HUES48 (cell line): Measurements from ENCODE around the gene POLD1.

Experiments
- H3K27ac ChIP-seq: one replicate; pipeline ENCODE4 v1.7.0; 2013; ENCODE audit warnings: low read depth, low read length, inconsistent platforms
- H3K27me3 ChIP-seq: 2 replicates; pipeline ENCODE4 v1.6.1; 2013; ENCODE audit warnings: mild to moderate bottlenecking, low read length; ENCODE audit not compliant: control insufficient read depth, insufficient read depth
- H3K36me3 ChIP-seq: 2 replicates; pipeline ENCODE4 v1.6.1; 2013; ENCODE audit warnings: low read length; ENCODE audit not compliant: control insufficient read depth, insufficient read depth
- H3K4me1 ChIP-seq: 2 replicates; pipeline ENCODE4 v1.6.1; 2013; ENCODE audit warnings: mild to moderate bottlenecking, low read length; ENCODE audit not compliant: control insufficient read depth, insufficient read depth
- H3K4me3 ChIP-seq: 2 replicates; pipeline ENCODE4 v1.5.1; 2013; ENCODE audit warnings: mild to moderate bottlenecking, low read depth, low read length
- H3K9ac ChIP-seq: 2 replicates; pipeline ENCODE4 v1.6.1; 2013; ENCODE audit warnings: mild to moderate bottlenecking, low read depth, low read length, moderate library complexity
- H3K9me3 ChIP-seq: 2 replicates; pipeline ENCODE4 v1.6.1; 2013; ENCODE audit warnings: low read length; ENCODE audit not compliant: control insufficient read depth, insufficient read depth

POLD1 gene

DNA sequence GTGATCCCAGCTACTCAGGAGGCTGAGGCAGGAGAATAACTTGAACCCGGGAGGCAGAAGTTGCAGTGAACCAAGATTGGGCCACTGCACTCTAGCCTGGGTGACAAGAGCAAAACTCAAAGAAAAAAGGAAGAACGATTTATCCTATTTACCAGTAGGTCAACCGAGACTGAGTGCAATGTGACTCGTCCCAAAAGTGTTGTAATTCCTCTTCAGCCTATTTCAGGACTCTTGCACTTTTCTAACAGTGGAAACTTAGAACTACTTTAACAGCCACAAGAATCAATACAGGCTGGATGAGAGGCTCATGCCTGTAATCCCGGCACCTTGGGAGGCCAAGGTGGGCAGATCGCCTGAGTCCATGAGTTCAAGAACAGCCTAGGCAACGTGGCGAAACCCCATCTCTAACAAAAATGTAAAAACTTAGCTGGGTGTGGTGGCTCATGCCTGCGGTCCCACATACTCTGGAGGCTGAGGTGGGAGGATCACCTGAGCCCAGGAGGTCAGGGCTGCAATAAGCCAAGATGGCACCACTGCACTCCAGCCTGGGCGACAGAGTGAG, 12.2 kb upstream of the POLD1 start:
- Histone ChIP-seq H3K9me3 (no peaks in the 10 kb centered on the region), H3K4me3 (no peak overlapping the region), H3K9ac (no peak overlapping the region), H3K4me1 (no peaks in the 10 kb centered on the region), H3K36me3 (no peaks in the 10 kb centered on the region), H3K27ac (no peak overlapping the region), H3K27me3 (no peaks in the 10 kb centered on the region)

DNA sequence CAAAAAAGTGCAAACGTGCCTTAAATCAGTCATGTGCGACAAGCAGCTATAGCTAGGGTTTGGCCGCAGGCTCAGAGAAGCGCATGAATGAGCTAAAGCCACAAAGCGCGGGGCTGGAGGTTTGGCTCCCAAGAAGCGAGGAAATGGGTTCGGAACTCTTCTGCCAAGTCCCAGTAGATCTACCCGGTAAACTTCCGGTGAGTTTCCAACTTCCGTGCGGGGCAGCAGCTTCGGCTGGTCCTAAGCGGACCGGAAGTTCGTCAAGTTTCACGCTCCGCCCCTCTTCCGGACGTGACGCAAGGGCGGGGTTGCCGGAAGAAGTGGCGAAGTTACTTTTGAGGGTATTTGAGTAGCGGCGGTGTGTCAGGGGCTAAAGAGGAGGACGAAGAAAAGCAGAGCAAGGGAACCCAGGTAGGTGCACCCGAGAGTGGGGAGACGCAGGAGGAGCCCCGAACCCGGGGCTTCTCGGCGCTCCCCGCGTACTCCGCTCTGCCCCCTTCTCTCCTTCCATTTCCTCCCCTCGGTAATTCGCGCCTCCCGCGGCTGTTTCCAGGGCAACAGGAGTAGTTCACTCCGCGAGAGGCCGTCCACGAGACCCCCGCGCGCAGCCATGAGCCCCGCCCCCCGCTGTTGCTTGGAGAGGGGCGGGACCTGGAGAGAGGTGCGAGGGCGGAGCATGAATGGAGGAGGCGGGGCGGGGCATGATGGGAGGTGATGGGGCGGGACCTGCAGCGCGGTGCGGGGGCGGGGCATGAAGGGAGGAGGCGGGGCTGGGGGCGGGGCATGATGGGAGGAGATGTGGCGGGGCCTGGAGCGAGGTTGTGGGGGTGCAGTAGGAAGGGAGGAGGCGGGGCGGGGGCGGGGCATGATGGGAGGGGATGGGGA, 7.7 kb upstream of the POLD1 start, which contains the start of gene NR1H2:
Gene NR1H2 (plus strand): TSS at position 292 of the 885 bp plus-strand sequence. CDS start 1,149 bp downstream, outside the sequence.
- Histone ChIP-seq H3K4me3 (peak within 1 kb of the TSS; percentile 96), H3K27ac (peak within 1 kb of the TSS; percentile 99), H3K9me3 (no peaks in the 10 kb centered on the region), H3K27me3 (no peaks in the 10 kb centered on the region), H3K4me1 (no peaks in the 10 kb centered on the region), H3K36me3 (peaks cover 40% of the 10 kb centered on the region), H3K9ac (peak within 1 kb of the TSS; percentile 96)

DNA sequence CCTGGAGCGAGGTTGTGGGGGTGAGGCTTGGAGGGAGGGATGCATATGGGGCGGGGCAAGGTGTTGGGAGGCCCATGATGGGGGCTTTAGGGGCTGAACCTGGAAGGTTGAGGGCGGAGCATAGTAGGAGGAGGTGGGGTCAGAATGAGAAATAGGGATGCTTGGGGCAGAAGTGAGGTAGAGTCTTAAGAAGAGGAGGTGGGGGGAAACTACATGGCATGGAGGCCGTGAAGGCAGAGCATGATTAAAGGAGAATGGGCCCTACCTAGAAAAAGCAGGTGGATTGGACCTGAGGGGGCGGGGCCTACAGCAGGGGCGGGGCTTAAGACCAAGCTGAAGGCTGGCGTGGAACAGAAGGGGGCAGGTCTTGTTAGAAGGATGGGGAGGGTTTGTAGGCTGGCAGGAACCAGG, 7.1 kb upstream of the POLD1 start:
- peak overlapping the region; percentile 52 for H3K4me3 ChIP-seq

DNA sequence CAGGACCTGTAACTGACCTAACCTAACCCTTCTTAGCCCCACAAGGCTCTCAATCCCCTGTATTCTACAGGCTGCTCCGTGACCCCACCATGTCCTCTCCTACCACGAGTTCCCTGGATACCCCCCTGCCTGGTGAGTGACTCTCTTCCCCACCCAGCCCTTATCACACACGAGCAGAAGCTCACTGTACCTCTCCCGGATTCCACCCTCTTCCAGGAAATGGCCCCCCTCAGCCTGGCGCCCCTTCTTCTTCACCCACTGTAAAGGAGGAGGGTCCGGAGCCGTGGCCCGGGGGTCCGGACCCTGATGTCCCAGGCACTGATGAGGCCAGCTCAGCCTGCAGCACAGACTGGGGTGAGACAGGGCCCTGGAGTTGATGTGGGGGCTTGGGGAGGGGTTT, 6.6 kb upstream of the POLD1 start:
- Histone ChIP-seq H3K9ac (no peak overlapping the region), H3K27ac (no peak overlapping the region), H3K4me3 (peak overlapping the region; percentile 52; the same call in 1 of the 2 replicates), H3K27me3 (no peaks in the 10 kb centered on the region), H3K4me1 (no peaks in the 10 kb centered on the region), H3K36me3 (peaks cover 51% of the 10 kb centered on the region), H3K9me3 (no peaks in the 10 kb centered on the region)

More for the DNA sequence above, 7.1 kb upstream of the POLD1 start:
- H3K4me1 ChIP-seq = no peaks in the 10 kb centered on the region
- H3K27me3 ChIP-seq = no peaks in the 10 kb centered on the region
- H3K36me3 ChIP-seq = peaks cover 47% of the 10 kb centered on the region
- no peak overlapping the region for H3K27ac ChIP-seq
- H3K9me3 ChIP-seq = no peaks in the 10 kb centered on the region
- no peak overlapping the region for H3K9ac ChIP-seq

DNA sequence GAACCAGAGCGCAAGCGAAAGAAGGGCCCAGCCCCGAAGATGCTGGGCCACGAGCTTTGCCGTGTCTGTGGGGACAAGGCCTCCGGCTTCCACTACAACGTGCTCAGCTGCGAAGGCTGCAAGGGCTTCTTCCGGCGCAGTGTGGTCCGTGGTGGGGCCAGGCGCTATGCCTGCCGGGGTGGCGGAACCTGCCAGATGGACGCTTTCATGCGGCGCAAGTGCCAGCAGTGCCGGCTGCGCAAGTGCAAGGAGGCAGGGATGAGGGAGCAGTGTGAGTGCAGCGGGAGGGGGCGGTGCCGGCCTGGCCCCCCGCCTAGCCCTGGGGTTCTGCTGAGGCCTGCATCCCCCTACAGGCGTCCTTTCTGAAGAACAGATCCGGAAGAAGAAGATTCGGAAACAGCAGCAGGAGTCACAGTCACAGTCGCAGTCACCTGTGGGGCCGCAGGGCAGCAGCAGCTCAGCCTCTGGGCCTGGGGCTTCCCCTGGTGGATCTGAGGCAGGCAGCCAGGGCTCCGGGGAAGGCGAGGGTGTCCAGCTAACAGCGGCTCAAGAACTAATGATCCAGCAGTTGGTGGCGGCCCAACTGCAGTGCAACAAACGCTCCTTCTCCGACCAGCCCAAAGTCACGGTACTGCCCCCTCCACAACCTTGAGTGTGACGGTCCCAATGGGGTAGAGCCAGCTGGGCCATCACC, 5.8 kb upstream of the POLD1 start:
- Histone ChIP-seq H3K4me3 (no peak overlapping the region), H3K4me1 (peaks cover 3% of the 10 kb centered on the region), H3K9me3 (no peaks in the 10 kb centered on the region), H3K27me3 (no peaks in the 10 kb centered on the region), H3K36me3 (peaks cover 52% of the 10 kb centered on the region), H3K9ac (no peak overlapping the region), H3K27ac (no peak overlapping the region)

DNA sequence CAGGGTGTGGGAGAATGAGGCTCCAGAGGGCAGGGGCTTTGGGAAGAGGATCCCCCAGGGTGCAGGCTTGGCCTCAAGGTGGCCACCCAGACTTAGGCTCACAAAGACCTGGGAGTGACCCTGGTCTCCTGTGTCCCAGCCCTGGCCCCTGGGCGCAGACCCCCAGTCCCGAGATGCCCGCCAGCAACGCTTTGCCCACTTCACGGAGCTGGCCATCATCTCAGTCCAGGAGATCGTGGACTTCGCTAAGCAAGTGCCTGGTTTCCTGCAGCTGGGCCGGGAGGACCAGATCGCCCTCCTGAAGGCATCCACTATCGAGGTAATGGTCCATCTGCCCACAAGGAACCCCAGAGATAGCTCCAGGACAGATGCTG, 5.3 kb upstream of the POLD1 start:
- H3K9me3 ChIP-seq = no peaks in the 10 kb centered on the region
- H3K27ac ChIP-seq = no peak overlapping the region
- H3K36me3 ChIP-seq = peaks cover 52% of the 10 kb centered on the region
- H3K4me1 ChIP-seq = peaks cover 6% of the 10 kb centered on the region
- H3K27me3 ChIP-seq = no peaks in the 10 kb centered on the region
- H3K9ac ChIP-seq = no peak overlapping the region
- H3K4me3 ChIP-seq = no peak overlapping the region

DNA sequence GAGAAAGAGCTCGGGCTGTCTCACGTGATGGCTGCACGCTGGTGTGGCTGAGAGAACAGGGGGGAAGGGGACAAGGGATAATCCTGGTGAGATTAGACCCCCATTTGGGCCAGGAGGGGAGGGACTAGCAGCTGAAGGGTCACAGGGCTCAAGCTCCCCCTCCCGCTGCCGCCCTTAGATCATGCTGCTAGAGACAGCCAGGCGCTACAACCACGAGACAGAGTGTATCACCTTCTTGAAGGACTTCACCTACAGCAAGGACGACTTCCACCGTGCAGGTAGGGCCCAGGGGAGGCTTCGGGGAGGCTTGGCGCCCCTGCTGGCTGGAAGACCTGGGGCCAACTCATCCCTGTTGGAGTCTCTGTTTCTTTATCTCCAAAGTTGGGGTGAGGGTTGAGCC, 4.5 kb upstream of the POLD1 start:
- Histone ChIP-seq H3K4me3 (no peak overlapping the region), H3K9ac (no peak overlapping the region), H3K4me1 (peaks cover 6% of the 10 kb centered on the region), H3K27me3 (no peaks in the 10 kb centered on the region), H3K27ac (no peak overlapping the region), H3K36me3 (peaks cover 52% of the 10 kb centered on the region), H3K9me3 (no peaks in the 10 kb centered on the region)

DNA sequence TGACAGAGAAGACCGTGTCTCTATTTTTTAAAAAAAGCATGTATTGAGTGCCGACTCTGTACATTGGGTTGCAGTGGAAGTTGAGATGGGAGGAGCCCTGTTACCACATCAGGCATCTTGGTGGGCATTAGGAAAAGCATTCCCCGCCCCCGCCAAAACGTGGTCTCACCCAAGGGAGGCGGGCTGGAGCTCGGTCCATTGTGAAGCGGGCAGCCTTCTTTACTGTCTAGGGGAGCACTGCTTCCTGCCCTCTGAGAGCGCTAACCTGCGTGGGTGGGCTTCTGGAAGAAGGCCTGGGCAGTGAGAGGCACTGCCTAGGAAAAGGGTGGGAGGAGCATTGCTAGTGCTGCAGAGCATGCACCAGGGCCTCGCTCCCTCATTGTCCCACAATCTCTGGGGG, 4.0 kb upstream of the POLD1 start:
- no peaks in the 10 kb centered on the region for H3K27me3 ChIP-seq
- H3K27ac ChIP-seq = no peak overlapping the region
- no peaks in the 10 kb centered on the region for H3K9me3 ChIP-seq
- no peak overlapping the region for H3K9ac ChIP-seq
- H3K4me1 ChIP-seq = peaks cover 6% of the 10 kb centered on the region
- peaks cover 52% of the 10 kb centered on the region for H3K36me3 ChIP-seq
- no peak overlapping the region for H3K4me3 ChIP-seq

DNA sequence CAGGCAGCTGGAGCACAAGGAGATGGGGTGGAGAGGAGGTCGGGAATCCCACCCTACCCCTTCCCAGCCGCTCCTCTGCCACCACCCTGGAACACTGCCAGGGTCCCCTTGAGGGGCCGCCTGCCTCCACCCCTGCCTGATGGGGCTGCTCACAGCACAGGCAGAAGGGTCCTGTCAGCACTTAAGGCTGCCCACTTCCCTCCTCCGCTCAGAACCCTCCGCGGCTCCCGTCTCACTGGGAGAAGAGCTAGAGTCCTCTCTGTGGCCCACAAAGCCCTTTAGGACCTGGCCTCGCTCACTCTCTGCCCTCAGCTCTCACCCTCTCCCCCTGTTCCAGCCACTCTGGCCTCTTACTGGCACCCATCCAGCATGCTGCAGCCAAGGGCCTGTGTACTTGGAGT, 3.4 kb upstream of the POLD1 start:
- no peaks in the 10 kb centered on the region for H3K9me3 ChIP-seq
- H3K9ac ChIP-seq = no peak overlapping the region
- peaks cover 52% of the 10 kb centered on the region for H3K36me3 ChIP-seq
- H3K27ac ChIP-seq = no peak overlapping the region
- H3K4me3 ChIP-seq = no peak overlapping the region
- peaks cover 6% of the 10 kb centered on the region for H3K4me1 ChIP-seq
- no peaks in the 10 kb centered on the region for H3K27me3 ChIP-seq

DNA sequence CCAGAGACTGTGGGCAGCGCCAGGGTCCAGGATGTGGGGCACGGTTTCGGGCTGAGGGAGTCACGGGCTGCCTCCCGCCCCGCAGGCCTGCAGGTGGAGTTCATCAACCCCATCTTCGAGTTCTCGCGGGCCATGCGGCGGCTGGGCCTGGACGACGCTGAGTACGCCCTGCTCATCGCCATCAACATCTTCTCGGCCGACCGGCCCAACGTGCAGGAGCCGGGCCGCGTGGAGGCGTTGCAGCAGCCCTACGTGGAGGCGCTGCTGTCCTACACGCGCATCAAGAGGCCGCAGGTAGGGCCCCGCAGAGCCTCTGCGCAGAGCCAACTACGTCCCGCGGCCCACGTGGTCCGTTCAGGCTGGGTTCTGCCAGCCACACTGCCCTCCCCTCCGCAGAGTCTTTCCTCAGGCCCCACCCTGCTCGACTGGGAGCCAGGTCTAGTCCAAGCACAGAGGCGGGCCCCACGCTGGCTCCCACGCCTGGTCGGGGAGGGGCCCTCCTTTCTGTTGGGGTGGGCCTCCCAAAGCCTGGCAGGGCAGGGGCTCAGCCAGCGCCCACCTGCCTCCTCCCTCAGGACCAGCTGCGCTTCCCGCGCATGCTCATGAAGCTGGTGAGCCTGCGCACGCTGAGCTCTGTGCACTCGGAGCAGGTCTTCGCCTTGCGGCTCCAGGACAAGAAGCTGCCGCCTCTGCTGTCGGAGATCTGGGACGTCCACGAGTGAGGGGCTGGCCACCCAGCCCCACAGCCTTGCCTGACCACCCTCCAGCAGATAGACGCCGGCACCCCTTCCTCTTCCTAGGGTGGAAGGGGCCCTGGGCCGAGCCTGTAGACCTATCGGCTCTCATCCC, 2.0 kb upstream of the POLD1 start:
- no peak overlapping the region for H3K27ac ChIP-seq
- H3K9me3 ChIP-seq = no peaks in the 10 kb centered on the region
- no peaks in the 10 kb centered on the region for H3K27me3 ChIP-seq
- H3K36me3 ChIP-seq = peaks cover 61% of the 10 kb centered on the region
- H3K9ac ChIP-seq = no peak overlapping the region
- peaks cover 6% of the 10 kb centered on the region for H3K4me1 ChIP-seq
- no peak overlapping the region for H3K4me3 ChIP-seq
